Smooth muscle cell (in vitro differentiated cells): Measurements from ENCODE around the gene MYO16. TPM values are rescaled to one million over a fixed set of nuclear protein-coding genes. Genes with fewer than 3 reads are reported as not detected.

Experiments
- DNase-seq: peaks from one replicate; lab custom pipeline; 2025; ENCODE audit not compliant: unreplicated experiment; lab: John Stamatoyannopoulos, UW
- H2AFZ ChIP-seq: fragments of 200-600 bp; sonication (generic); 2 replicates; pipeline ENCODE4 v1.6.0; 2016; ENCODE audit warnings: antibody characterized with exemption, low read depth, mild to moderate bottlenecking
- H3F3A ChIP-seq: fragments of 200-600 bp; sonication (generic); 2 replicates; pipeline ENCODE4 v1.6.0; 2017; ENCODE audit warnings: antibody characterized with exemption, low read depth
- H3K27ac ChIP-seq: fragments of 200-600 bp; sonication (generic); 2 replicates; pipeline ENCODE4 v1.5.1; 2016; ENCODE audit warnings: low read depth, mild to moderate bottlenecking
- H3K27me3 ChIP-seq: fragments of 200-600 bp; sonication (generic); 2 replicates; pipeline ENCODE4 v1.6.1; 2016; ENCODE audit warnings: low read depth, mild to moderate bottlenecking
- H3K36me3 ChIP-seq: fragments of 200-600 bp; sonication (generic); 2 replicates; pipeline ENCODE4 v1.5.1; 2016; ENCODE audit warnings: low read depth
- H3K4me1 ChIP-seq: fragments of 200-600 bp; sonication (generic); 2 replicates; pipeline ENCODE4 v1.5.1; 2016; ENCODE audit warnings: low read depth
- H3K4me2 ChIP-seq: fragments of 200-600 bp; sonication (generic); 2 replicates; pipeline ENCODE4 v1.6.0; 2016; ENCODE audit warnings: mild to moderate bottlenecking
- H3K4me3 ChIP-seq: fragments of 200-600 bp; sonication (generic); 2 replicates; pipeline ENCODE4 v1.5.1; 2016; ENCODE audit warnings: mild to moderate bottlenecking
- H3K79me2 ChIP-seq: fragments of 200-600 bp; sonication (generic); 2 replicates; pipeline ENCODE4 v1.6.0; 2016; ENCODE audit warnings: low read depth, mild to moderate bottlenecking
- H3K9ac ChIP-seq: fragments of 200-600 bp; sonication (generic); 2 replicates; pipeline ENCODE4 v1.6.0; 2016; ENCODE audit warnings: low read depth
- H3K9me3 ChIP-seq: fragments of 200-600 bp; sonication (generic); replicated peaks from 2 replicates; pipeline ENCODE4 v1.5.1; 2016; ENCODE audit warnings: low read depth
- H4K20me1 ChIP-seq: fragments of 200-600 bp; sonication (generic); 2 replicates; pipeline ENCODE4 v1.6.0; 2016; ENCODE audit warnings: low read depth
- WGBS: methylation state at CpG from one replicate; pipeline ENCODE4 v1.1.7; 2016; ENCODE audit warnings: low lambda C conversion rate; 5-methylcytosine and 5-hydroxymethylcytosine counted together
- polyA plus RNA-seq: library from polyadenylated mRNA; unstranded; fragments of >200 nt; fragmentation: Nextera tagmentation; extraction: Ambion mirVana; gene quantifications from 2 replicates; pipeline ENCODE4 v1.2.1, GENCODE V29; 2016
- total RNA-seq: library from RNA; depleted of rRNA; stranded (reverse); fragments of >200 nt; gene quantifications from 2 replicates; pipeline ENCODE4 v1.2.3, GENCODE V29; 2014
- TF ChIP-seq, protein P1 (sequence below): fragments of 200-600 bp; sonication (generic); IDR thresholded peaks from 2 replicates; pipeline ENCODE4 v1.5.1; 2017; ENCODE audit warnings: borderline replicate concordance, mild to moderate bottlenecking, antibody characterized with exemption; ENCODE audit not compliant: insufficient read depth, poor library complexity, severe bottlenecking

Gene MYO16
- total and polyA plus RNA-seq, 2 experiments from 2014 or later = not detected

DNA sequence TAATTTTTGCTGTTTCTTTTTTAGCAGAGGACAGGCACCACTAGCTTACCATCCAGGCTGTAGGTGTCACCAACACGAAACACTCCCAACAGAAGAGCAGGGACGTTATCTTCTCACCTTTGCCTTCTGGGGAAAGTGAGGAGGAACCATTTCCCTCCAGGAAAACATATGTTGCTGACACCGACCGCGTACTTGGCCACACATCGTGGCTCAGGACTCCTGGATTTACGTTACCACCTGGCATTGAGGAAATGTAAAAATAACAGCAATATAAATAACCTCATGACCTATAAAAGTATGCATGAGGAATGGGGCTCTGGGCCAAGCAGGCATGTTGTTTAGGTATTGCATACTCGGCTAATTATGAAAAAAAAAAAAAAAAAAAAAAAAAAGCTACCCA lies 525.1 kb downstream of the MYO16 start:
- no peak for DNase-seq
- Histone ChIP-seq H3K9ac (no peak overlapping the region), H3K79me2 (no peaks in the 10 kb centered on the region)

DNA sequence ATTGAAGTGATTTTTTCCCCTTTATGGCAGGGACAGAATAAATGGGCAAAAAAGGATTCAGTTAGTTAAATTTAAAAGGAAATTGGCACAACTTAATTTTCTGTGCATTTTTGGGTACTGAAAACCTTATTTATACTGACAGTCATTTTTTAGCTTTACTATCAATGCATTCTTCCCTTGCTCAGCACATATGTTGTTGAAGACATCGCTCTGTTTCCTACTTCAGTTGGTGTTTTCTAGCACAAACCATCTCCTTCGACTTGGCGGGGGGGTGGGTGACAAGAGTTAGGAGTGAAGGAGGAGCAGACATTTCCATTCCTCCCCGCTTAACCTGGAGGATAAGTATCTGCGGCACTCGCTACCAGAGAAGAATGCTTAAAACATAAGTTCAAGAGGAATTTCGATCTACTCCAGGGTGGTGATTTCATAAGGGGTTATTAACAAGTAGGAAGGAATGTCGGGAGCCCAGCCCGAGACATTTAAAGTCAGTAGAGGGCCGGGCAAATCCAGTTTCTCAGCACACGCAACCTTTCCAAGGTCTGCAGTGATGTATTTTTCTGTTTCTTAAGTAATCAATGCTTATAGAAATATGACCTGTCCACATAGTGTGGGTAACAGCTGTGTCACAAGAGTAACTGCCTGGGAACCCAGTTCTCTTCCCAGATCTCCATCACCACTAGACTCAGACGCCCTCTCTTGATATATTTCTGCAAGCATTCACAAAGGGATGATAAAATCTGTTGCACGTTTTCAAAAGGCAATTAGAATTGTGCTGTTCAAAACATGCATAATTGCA lies 525.8 kb downstream of the MYO16 start:
- H3K36me3 ChIP-seq = no peaks in the 10 kb centered on the region
- no peaks in the 10 kb centered on the region for H3K79me2 ChIP-seq
- H3K9ac ChIP-seq = no peak overlapping the region
- H3F3A ChIP-seq = no peaks in the 10 kb centered on the region
- H3K4me2 ChIP-seq = peak overlapping the region; percentile 39
- peaks cover 38% of the 10 kb centered on the region for H3K4me1 ChIP-seq
- TF ChIP-seq, protein P1, sequence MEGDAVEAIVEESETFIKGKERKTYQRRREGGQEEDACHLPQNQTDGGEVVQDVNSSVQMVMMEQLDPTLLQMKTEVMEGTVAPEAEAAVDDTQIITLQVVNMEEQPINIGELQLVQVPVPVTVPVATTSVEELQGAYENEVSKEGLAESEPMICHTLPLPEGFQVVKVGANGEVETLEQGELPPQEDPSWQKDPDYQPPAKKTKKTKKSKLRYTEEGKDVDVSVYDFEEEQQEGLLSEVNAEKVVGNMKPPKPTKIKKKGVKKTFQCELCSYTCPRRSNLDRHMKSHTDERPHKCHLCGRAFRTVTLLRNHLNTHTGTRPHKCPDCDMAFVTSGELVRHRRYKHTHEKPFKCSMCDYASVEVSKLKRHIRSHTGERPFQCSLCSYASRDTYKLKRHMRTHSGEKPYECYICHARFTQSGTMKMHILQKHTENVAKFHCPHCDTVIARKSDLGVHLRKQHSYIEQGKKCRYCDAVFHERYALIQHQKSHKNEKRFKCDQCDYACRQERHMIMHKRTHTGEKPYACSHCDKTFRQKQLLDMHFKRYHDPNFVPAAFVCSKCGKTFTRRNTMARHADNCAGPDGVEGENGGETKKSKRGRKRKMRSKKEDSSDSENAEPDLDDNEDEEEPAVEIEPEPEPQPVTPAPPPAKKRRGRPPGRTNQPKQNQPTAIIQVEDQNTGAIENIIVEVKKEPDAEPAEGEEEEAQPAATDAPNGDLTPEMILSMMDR = no peak
- no peaks in the 10 kb centered on the region for H3K9me3 ChIP-seq
- H3K4me3 ChIP-seq = no peak overlapping the region
- no peaks in the 10 kb centered on the region for H3K27me3 ChIP-seq
- WGBS = 89% methylated on average over 13 of the region's 13 CpGs
- DNase-seq = no peak
- peak overlapping the region; percentile 57 for H3K27ac ChIP-seq
- H2AFZ ChIP-seq = no peak overlapping the region
- H4K20me1 ChIP-seq = no peaks in the 10 kb centered on the region

More for the DNA sequence above, 525.1 kb downstream of the MYO16 start:
- Histone ChIP-seq H3K27me3 (no peaks in the 10 kb centered on the region), H3K27ac (no peak overlapping the region), H3K4me2 (no peak overlapping the region), H3K36me3 (no peaks in the 10 kb centered on the region), H3F3A (no peaks in the 10 kb centered on the region), H4K20me1 (no peaks in the 10 kb centered on the region), H2AFZ (no peak overlapping the region), H3K4me3 (no peak overlapping the region), H3K4me1 (peaks cover 38% of the 10 kb centered on the region), H3K9me3 (no peaks in the 10 kb centered on the region)
- 84% methylated on average over 8 of the region's 8 CpGs for WGBS
- TF ChIP-seq, protein P1 = no peak

DNA sequence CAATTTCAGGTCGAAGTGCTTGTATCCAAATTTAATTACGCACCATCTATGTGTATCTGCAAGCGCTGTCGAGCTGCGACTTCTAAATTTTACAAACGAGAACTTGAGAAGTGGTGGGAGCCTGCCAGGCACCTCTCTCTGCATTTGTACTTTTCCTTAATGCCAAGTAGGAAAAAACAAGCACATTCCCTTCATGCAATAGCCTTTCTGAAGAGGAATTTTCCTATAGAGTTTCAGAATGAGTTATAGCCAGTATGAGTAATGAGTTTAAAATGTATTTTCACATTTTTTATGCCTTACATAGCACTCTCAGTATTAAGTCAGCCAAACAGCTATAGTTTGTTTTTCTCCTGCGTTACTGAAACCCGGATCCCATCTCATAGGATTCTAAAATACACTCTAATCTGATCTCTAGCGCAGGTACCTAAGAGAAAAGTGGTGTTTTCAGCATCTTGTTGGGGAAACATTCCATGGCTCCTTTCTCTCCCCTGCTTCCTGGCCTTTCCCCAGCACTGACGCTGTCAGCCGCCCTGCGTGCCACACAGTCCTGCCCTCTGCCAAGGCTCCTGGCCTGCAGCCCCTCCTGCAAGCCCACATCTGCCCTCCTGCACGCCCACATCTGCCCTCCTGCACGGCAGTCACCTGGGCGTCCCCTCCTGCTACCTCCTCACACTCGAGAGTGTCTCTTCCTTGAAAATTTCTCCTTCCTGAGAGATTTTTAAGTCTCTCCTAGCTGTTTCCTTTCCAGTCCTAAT lies 526.9 kb downstream of the MYO16 start:
- Histone ChIP-seq H2AFZ (no peak overlapping the region), H3K4me2 (peak overlapping the region; percentile 39), H3K9ac (peak overlapping the region; percentile 42), H3K4me3 (no peak overlapping the region), H4K20me1 (no peaks in the 10 kb centered on the region), H3K36me3 (no peaks in the 10 kb centered on the region), H3K9me3 (no peaks in the 10 kb centered on the region), H3K27me3 (no peaks in the 10 kb centered on the region), H3K27ac (peak overlapping the region; percentile 57), H3F3A (no peaks in the 10 kb centered on the region), H3K4me1 (peaks cover 26% of the 10 kb centered on the region), H3K79me2 (no peaks in the 10 kb centered on the region)
- WGBS = 80% methylated on average over 16 of the region's 16 CpGs
- DNase-seq = no peak
- TF ChIP-seq, protein P1 = no peak
